Measurements from ENCODE around the gene MRPL24. TPM values are rescaled to one million over a fixed set of nuclear protein-coding genes. Genes with fewer than 3 reads are reported as not detected.

MRPL24 gene
- total and polyA plus RNA-seq, 2 of the 13 experiments (the other 11 are each of a cell fraction or from before 2014, with no cell fraction given): 38.1 to 42.9 TPM

DNA sequence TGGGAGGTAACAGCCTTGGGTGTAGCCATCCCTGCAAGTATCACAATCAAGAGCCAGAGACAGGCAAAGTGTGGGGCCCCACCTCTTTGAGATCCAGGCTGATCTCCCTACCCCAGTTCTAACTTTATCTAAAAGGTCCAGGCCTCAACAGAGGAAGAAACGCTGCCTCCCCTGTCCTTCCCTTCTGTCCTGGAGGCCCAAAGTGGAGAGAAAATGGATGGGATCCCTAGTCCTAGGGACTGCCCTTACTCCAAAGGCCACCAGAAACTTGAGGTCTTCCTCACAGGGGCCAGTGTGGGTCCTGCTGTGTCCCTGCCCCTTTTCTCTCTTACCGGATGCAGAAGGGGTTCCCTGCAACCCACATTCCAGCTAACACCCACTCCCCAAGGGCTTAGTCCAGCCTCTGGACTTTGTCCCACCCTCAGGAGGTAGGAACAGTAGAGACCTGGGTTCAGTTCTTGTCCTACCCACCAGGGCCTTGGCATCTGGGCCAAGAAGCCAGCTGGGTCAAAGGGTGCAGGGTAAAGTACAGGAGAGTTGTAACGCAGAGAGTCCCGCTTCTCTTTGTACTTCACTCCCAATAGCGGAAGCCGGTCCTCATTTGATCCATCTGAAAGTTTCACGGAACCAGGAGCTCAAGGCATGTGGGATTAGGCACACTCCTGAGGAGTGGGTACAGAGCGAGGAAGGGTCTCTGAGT lies 8.7 kb upstream of the MRPL24 start (continued):
- TF ChIP-seq, protein P1, sequence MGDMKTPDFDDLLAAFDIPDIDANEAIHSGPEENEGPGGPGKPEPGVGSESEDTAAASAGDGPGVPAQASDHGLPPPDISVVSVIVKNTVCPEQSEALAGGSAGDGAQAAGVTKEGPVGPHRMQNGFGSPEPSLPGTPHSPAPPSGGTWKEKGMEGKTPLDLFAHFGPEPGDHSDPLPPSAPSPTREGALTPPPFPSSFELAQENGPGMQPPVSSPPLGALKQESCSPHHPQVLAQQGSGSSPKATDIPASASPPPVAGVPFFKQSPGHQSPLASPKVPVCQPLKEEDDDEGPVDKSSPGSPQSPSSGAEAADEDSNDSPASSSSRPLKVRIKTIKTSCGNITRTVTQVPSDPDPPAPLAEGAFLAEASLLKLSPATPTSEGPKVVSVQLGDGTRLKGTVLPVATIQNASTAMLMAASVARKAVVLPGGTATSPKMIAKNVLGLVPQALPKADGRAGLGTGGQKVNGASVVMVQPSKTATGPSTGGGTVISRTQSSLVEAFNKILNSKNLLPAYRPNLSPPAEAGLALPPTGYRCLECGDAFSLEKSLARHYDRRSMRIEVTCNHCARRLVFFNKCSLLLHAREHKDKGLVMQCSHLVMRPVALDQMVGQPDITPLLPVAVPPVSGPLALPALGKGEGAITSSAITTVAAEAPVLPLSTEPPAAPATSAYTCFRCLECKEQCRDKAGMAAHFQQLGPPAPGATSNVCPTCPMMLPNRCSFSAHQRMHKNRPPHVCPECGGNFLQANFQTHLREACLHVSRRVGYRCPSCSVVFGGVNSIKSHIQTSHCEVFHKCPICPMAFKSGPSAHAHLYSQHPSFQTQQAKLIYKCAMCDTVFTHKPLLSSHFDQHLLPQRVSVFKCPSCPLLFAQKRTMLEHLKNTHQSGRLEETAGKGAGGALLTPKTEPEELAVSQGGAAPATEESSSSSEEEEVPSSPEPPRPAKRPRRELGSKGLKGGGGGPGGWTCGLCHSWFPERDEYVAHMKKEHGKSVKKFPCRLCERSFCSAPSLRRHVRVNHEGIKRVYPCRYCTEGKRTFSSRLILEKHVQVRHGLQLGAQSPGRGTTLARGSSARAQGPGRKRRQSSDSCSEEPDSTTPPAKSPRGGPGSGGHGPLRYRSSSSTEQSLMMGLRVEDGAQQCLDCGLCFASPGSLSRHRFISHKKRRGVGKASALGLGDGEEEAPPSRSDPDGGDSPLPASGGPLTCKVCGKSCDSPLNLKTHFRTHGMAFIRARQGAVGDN (CRISPR knock-in tag; IDR thresholded peaks at IDR 0.05): peak; percentile 39
- TF ChIP-seq HIC2 (CRISPR knock-in tag; IDR thresholded peaks at IDR 0.05; ENCODE audit: low read depth) (peak; percentile 77; the same call in 1 of the 2 replicates), ZMYM4 (CRISPR knock-in tag; IDR thresholded peaks at IDR 0.05) (0 out of 2 replicates have a peak, but pooled peaks have one; percentile 20), ZNF780A (CRISPR knock-in tag; IDR thresholded peaks at IDR 0.05) (no peak), NKX3-1 (CRISPR knock-in tag; IDR thresholded peaks at IDR 0.05) (no peak), SALL2 (CRISPR knock-in tag; IDR thresholded peaks at IDR 0.05) (no peak), ZNF580 (CRISPR knock-in tag; IDR thresholded peaks at IDR 0.05; ENCODE audit: borderline replicate concordance, low read depth) (0 out of 2 replicates have a peak, but pooled peaks have one; percentile 10), UBTF (CRISPR knock-in tag; IDR thresholded peaks at IDR 0.05) (peak; percentile 32; the same call in 1 of the 2 replicates), ZNF607 (CRISPR knock-in tag; IDR thresholded peaks at IDR 0.05; ENCODE audit: borderline replicate concordance) (0 out of 2 replicates have a peak, but pooled peaks have one; percentile 52), IRF1 (CRISPR knock-in tag; IDR thresholded peaks at IDR 0.05; ENCODE audit: low read depth) (no peak), SAP130 (CRISPR knock-in tag; IDR thresholded peaks at IDR 0.05; ENCODE audit: low read depth) (peak; percentile 54; the same call in 1 of the 2 replicates), ZSCAN9 (CRISPR knock-in tag; IDR thresholded peaks at IDR 0.05; ENCODE audit: borderline replicate concordance) (no peak), HNF4G (IDR thresholded peaks at IDR 0.05; ENCODE audit: borderline replicate concordance, low read depth, low read length) (peak; percentile 79), HNF4G (CRISPR knock-in tag; IDR thresholded peaks at IDR 0.05; ENCODE audit: borderline replicate concordance, low read depth) (peak; percentile 33; the same call in 1 of the 2 replicates), HDAC1 (CRISPR knock-in tag; IDR thresholded peaks at IDR 0.05) (0 out of 2 replicates have a peak, but pooled peaks have one; percentile 49), ZNF232 (CRISPR knock-in tag; IDR thresholded peaks at IDR 0.05; ENCODE audit: borderline replicate concordance) (no peak), PAF1 (CRISPR knock-in tag; IDR thresholded peaks at IDR 0.05) (no peak), DBP (CRISPR knock-in tag; IDR thresholded peaks at IDR 0.05; ENCODE audit: not compliant biosample characterization) (no peak), MBD4 (IDR thresholded peaks at IDR 0.05; ENCODE audit: borderline replicate concordance, low read length) (no peak)

Data from HepG2 (cell line).